NCI-H774 (cell line): ENCODE results near the gene CAPNS2.

Experiments used
- DNase-seq: peaks from one replicate; lab custom pipeline; 2025; lab: John Stamatoyannopoulos, UW

The CAPNS2 gene

GRCh38 chr16:55566432-55567175, at the start of gene CAPNS2:
Gene CAPNS2 (plus strand): TSS chr16:55566684. CDS start chr16:55566757, 73 bp downstream.
- DNase-seq = no peak

GRCh38 chr16:55521792-55522191, 44.7 kb upstream of the CAPNS2 start:
- DNase-seq = no peak

- no peak for DNase-seq
These were observed 40.0 kb upstream of the CAPNS2 start for GRCh38 chr16:55526441-55526840.

- no peak for DNase-seq
These were observed 38.6 kb upstream of the CAPNS2 start for GRCh38 chr16:55527885-55528284.

- no peak for DNase-seq
These were observed 37.5 kb upstream of the CAPNS2 start for GRCh38 chr16:55529018-55529417.

- no peak for DNase-seq
These were observed 36.1 kb upstream of the CAPNS2 start for GRCh38 chr16:55530316-55530856.

GRCh38 chr16:55532227-55532626, 34.3 kb upstream of the CAPNS2 start:
- no peak for DNase-seq

GRCh38 chr16:55534756-55535155, 31.7 kb upstream of the CAPNS2 start:
- no peak for DNase-seq

- DNase-seq = no peak
These were observed 27.4 kb upstream of the CAPNS2 start for GRCh38 chr16:55539049-55539448.

GRCh38 chr16:55539488-55539887, 27.0 kb upstream of the CAPNS2 start:
- no peak for DNase-seq

GRCh38 chr16:55540221-55540620, 26.3 kb upstream of the CAPNS2 start:
- no peak for DNase-seq

GRCh38 chr16:55542459-55543082, 23.9 kb upstream of the CAPNS2 start:
- DNase-seq = no peak

- no peak for DNase-seq
These were observed 23.0 kb upstream of the CAPNS2 start for GRCh38 chr16:55543472-55543871.

GRCh38 chr16:55552621-55553020, 13.9 kb upstream of the CAPNS2 start:
- DNase-seq = no peak

- no peak for DNase-seq
These were observed 11.0 kb upstream of the CAPNS2 start for GRCh38 chr16:55555436-55555835.

- no peak for DNase-seq
These were observed 9.3 kb upstream of the CAPNS2 start for GRCh38 chr16:55557186-55557585.

GRCh38 chr16:55559233-55559632, 7.3 kb upstream of the CAPNS2 start:
- DNase-seq = no peak

GRCh38 chr16:55559933-55560516, 6.5 kb upstream of the CAPNS2 start:
- DNase-seq = no peak

GRCh38 chr16:55561319-55561848, 5.1 kb upstream of the CAPNS2 start:
- no peak for DNase-seq

GRCh38 chr16:55562936-55563335, 3.5 kb upstream of the CAPNS2 start:
- DNase-seq = no peak

- no peak for DNase-seq
These were observed 2.7 kb upstream of the CAPNS2 start for GRCh38 chr16:55563797-55564196.

GRCh38 chr16:55565086-55565485, 1.4 kb upstream of the CAPNS2 start:
- no peak for DNase-seq

- DNase-seq = no peak
These were observed 898 bp downstream of the CAPNS2 start for GRCh38 chr16:55567382-55567781.
